ENCODE data around the gene BMAL1. TPM values are rescaled to one million over a fixed set of nuclear protein-coding genes. Genes with fewer than 3 reads are reported as not detected.

BMAL1 gene
- total and polyA plus RNA-seq, 8 donors, result 7.1 to 132 (median 16.4) TPM

DNA sequence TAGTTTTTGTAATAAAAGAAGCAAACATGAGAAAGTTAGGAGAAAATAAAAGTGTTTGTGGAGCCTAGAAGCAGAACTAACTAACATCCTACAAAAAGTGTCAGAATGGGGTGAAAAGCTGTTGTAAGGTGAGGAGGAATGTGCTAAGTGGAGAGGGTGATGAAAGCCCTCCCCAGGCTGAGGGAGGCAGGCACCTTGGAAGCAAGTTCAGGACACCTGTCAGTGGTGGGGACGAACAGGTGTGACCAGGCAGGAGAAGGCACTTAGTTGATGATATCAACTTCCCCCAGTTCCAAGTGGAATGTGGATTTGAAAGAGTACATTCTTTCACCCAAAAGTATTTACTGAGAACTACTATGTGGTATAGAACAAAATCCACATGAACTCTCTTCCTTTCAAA lies 18.7 kb upstream of the BMAL1 start:
- Histone ChIP-seq H3K9me3 (no peaks in the 10 kb centered on the region), H3K27ac (no peak overlapping the region), H3K36me3 (no peaks in the 10 kb centered on the region), H3K4me3 (no peak overlapping the region), H3K27me3 (no peaks in the 10 kb centered on the region), H3K4me1 (peaks cover 10 to 25% (median 16%) of the 10 kb centered on the region in 4 donors)
- no peak for DNase-seq
- TF ChIP-seq EP300 (IDR thresholded peaks at IDR 0.05) (no peak), POLR2AphosphoS5 (IDR thresholded peaks at IDR 0.05) (no peak), CTCF (IDR thresholded peaks at IDR 0.05) (no peak), POLR2A (IDR thresholded peaks at IDR 0.05) (no peak)
- intact Hi-C loops (cut with DNase I; ENCODE audit: low total_unique reads), result no loop called here
- whole genome bisulfite sequencing, 5 donors, result 0 to 52% (median 28%) methylated on average over 1 of the region's 1 CpG

DNA sequence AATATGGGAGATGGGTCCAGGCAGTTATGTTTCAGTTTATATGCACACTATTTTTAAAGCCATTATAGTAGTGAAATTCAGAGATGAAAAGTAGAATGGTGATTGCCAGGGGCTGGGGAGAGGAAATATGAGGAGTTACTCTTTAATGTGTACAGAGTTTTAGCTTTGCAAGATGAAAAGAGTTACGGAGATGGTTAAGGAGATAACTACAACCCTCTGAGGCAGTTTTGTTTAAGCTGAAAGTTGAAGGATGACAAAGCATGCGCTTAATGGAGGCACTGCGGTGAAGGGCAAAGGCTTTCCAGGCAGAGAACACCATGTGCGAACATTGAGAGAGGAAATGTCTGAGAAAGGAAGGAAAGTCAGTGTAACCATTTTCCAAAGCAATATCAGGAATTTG lies 18.2 kb upstream of the BMAL1 start:
- Histone ChIP-seq H3K36me3 (no peaks in the 10 kb centered on the region), H3K27ac (no peak overlapping the region), H3K4me3 (no peak overlapping the region), H3K4me1 (peaks cover 10 to 25% (median 16%) of the 10 kb centered on the region in 4 donors), H3K9me3 (no peaks in the 10 kb centered on the region), H3K27me3 (no peaks in the 10 kb centered on the region)
- DNase-seq, result no peak
- intact Hi-C loops (cut with DNase I; ENCODE audit: low total_unique reads), result no loop called here
- 50 to 69% (median 59%) methylated on average over 4 of the region's 4 CpGs for WGBS, 5 donors
- TF ChIP-seq POLR2AphosphoS5 (IDR thresholded peaks at IDR 0.05), result no peak
- no peak for TF ChIP-seq EP300 (IDR thresholded peaks at IDR 0.05)
- no peak for TF ChIP-seq CTCF (IDR thresholded peaks at IDR 0.05)
- TF ChIP-seq POLR2A (IDR thresholded peaks at IDR 0.05), result no peak

- intact Hi-C loops (cut with DNase I; ENCODE audit: low total_unique reads), result no loop called here
- no peaks in the 10 kb centered on the region for H3K27me3 ChIP-seq
- no peaks in the 10 kb centered on the region for H3K36me3 ChIP-seq
- peaks cover 10 to 25% (median 16%) of the 10 kb centered on the region in 4 donors for H3K4me1 ChIP-seq
- no peak for TF ChIP-seq EP300 (IDR thresholded peaks at IDR 0.05)
- TF ChIP-seq CTCF (IDR thresholded peaks at IDR 0.05), result no peak
- no peak for TF ChIP-seq POLR2AphosphoS5 (IDR thresholded peaks at IDR 0.05)
- TF ChIP-seq POLR2A (IDR thresholded peaks at IDR 0.05), result no peak
- no peak overlapping the region for H3K4me3 ChIP-seq
- H3K9me3 ChIP-seq, result no peaks in the 10 kb centered on the region
- no peak for DNase-seq
- peak overlapping the region in 3 of 5 donors; percentile 25 to 77 (median 70) for H3K27ac ChIP-seq
- 49 to 69% (median 52%) methylated on average over 7 of the region's 7 CpGs for WGBS, 5 donors
These were observed 17.2 kb upstream of the BMAL1 start for GRCh38 chr11:13260201-13260962.

DNA sequence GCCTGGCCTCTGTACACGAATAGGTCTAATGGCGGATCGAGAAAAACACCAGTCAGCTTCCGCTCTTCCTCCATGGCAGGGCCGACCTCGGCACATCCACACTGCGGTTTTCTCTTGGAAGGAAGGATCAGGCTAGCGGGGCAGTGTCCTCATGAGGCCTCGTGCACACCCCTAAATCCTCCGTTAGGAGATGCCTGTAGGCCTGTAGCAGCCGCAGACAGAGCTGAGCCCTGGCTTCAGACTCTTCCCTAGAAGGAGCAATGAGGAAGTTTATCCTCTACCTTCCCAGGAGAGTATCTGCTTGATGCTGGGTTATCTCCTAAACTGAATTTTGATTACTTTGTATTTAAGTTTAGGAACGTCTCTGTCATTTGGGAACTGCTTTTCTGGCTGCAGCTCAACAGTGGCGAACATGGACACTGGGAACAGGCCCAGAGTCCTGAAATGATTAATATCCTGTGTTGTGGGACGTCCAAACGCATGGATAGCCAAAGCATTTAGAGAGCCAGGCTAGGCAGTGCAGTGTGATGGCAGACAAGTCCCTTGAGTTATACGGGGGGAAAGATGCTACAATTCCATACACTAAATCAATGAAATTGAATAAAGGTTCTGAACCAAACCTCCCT lies 16.5 kb upstream of the BMAL1 start:
- H3K4me3 ChIP-seq, result no peak overlapping the region
- H3K9me3 ChIP-seq, result no peaks in the 10 kb centered on the region
- H3K27ac ChIP-seq, result peak overlapping the region; percentile 25 to 77 (median 45)
- TF ChIP-seq EP300 (IDR thresholded peaks at IDR 0.05) (no peak), POLR2A (IDR thresholded peaks at IDR 0.05) (no peak), CTCF (IDR thresholded peaks at IDR 0.05) (no peak), POLR2AphosphoS5 (IDR thresholded peaks at IDR 0.05) (no peak)
- intact Hi-C loops (cut with DNase I; ENCODE audit: low total_unique reads), result no loop called here
- WGBS, 5 donors, result 55 to 76% (median 71%) methylated on average over 14 to 16 of the region's 16 CpGs
- DNase-seq, result peak in 1 of 2 donors; percentile 31
- H3K36me3 ChIP-seq, result no peaks in the 10 kb centered on the region
- H3K27me3 ChIP-seq, result no peaks in the 10 kb centered on the region
- H3K4me1 ChIP-seq, result peaks cover 10 to 25% (median 16%) of the 10 kb centered on the region in 4 donors

Data from stomach (tissue), 9 donors.